NCI-H2196 (cell line): Measurements from ENCODE around the gene SOX30.
A peak's percentile ranks its signal among the peaks of the same experiment; 100 is the strongest.

Source experiments
- DNase-seq: peaks from one replicate; lab custom pipeline; 2025; ENCODE audit not compliant: unreplicated experiment; lab: John Stamatoyannopoulos, UW

The SOX30 gene

GRCh38 chr5:157665467-157666070 lies 13.3 kb upstream of the SOX30 start:
- no peak for DNase-seq

- no peak for DNase-seq
Measured at GRCh38 chr5:157659868-157660660, 7.8 kb upstream of the SOX30 start.

- DNase-seq, result no peak
Measured at GRCh38 chr5:157658893-157659292, 6.7 kb upstream of the SOX30 start.

GRCh38 chr5:157657516-157657915 lies 5.3 kb upstream of the SOX30 start:
- DNase-seq, result no peak

- DNase-seq, result no peak
Measured at GRCh38 chr5:157651623-157652376, 438 bp downstream of the SOX30 start.

- DNase-seq, result no peak
Measured at GRCh38 chr5:157650991-157651611, 1.1 kb downstream of the SOX30 start.

- no peak for DNase-seq
Measured at GRCh38 chr5:157649101-157649500, 3.1 kb downstream of the SOX30 start.

GRCh38 chr5:157648275-157648990 lies 3.8 kb downstream of the SOX30 start:
- DNase-seq, result no peak

- DNase-seq, result no peak
Measured at GRCh38 chr5:157640406-157641066, 11.7 kb downstream of the SOX30 start.

- DNase-seq, result no peak
Measured at GRCh38 chr5:157630341-157630740, 21.9 kb downstream of the SOX30 start.

- no peak for DNase-seq
Measured at GRCh38 chr5:157626831-157627230, 25.4 kb downstream of the SOX30 start.

GRCh38 chr5:157624144-157624543 lies 28.1 kb downstream of the SOX30 start:
- DNase-seq, result no peak

- DNase-seq, result no peak
Measured at GRCh38 chr5:157620776-157621175, 31.5 kb downstream of the SOX30 start.

- DNase-seq, result no peak
Measured at GRCh38 chr5:157618191-157618765, 34.0 kb downstream of the SOX30 start.

- no peak for DNase-seq
Measured at GRCh38 chr5:157616785-157617184, 35.5 kb downstream of the SOX30 start.

- DNase-seq, result no peak
Measured at GRCh38 chr5:157613385-157614245, 38.6 kb downstream of the SOX30 start.

GRCh38 chr5:157612581-157612980 lies 39.7 kb downstream of the SOX30 start:
- DNase-seq, result no peak

- peak; percentile 85 for DNase-seq
Measured at GRCh38 chr5:157611571-157612476, 40.4 kb downstream of the SOX30 start.
